Activated T-cell treated with anti-CD3 and anti-CD28 coated beads, Interleukin-2, amount 50 U/mL, for 72 hours (primary cell): Measurements from ENCODE around the gene SYNRG. TPM values are rescaled to one million over a fixed set of nuclear protein-coding genes. Genes with fewer than 3 reads are reported as not detected.
"Not testable (repeated sequence)": the region's sequence is repeated elsewhere in the genome, so short reads cannot be mapped to it uniquely, and the experiment has no call there.

Experiments
- ATAC-seq, 2 donors: fragments of 150-1000 bp; cut with Tn5 transposase; replicated peaks in 1 of 2; 2 replicates each; pipeline ENCODE4 v1.10.0; 2021; ENCODE audit warnings: moderate library complexity in 2 of 2, mild to moderate bottlenecking in 1 of 2
- DNase-seq, 2 donors: peaks; one replicate each; pipeline ENCODE4 v3.0.0; 2021 to 2022; ENCODE audit warnings: mixed read lengths in 1 of 2
- H3K27ac Mint-ChIP-seq: one replicate; pipeline ENCODE4 v1.8.0; 2022; ENCODE audit warnings: mild to moderate bottlenecking, moderate library complexity, mixed read lengths
- H3K27me3 Mint-ChIP-seq: one replicate; pipeline ENCODE4 v1.8.0; 2022; ENCODE audit warnings: low read depth, mixed read lengths
- H3K36me3 Mint-ChIP-seq, 2 donors: one replicate each; pipeline ENCODE4 v1.8.0; 2022; ENCODE audit warnings: mixed read lengths in 2 of 2, mild to moderate bottlenecking in 1 of 2; ENCODE audit not compliant: insufficient read depth in 2 of 2
- H3K4me1 Mint-ChIP-seq: one replicate; pipeline ENCODE4 v1.8.0; 2022; ENCODE audit warnings: low read depth, mixed read lengths
- H3K4me3 Mint-ChIP-seq, 2 donors: one replicate each; pipeline ENCODE4 v1.8.0; 2022; ENCODE audit warnings: mild to moderate bottlenecking in 2 of 2, mixed read lengths in 2 of 2, moderate library complexity in 2 of 2
- H3K9me3 Mint-ChIP-seq, 2 donors: one replicate each; pipeline ENCODE4 v1.8.0; 2022; ENCODE audit warnings: mixed read lengths in 2 of 2
- total RNA-seq, 2 donors: library from RNA; stranded (reverse); gene quantifications; one replicate each; pipeline ENCODE4 v1.2.3, GENCODE V29; 2022

SYNRG gene
- total RNA-seq, 2 donors from 2014 or later = 63.2 to 69.5 TPM

DNA sequence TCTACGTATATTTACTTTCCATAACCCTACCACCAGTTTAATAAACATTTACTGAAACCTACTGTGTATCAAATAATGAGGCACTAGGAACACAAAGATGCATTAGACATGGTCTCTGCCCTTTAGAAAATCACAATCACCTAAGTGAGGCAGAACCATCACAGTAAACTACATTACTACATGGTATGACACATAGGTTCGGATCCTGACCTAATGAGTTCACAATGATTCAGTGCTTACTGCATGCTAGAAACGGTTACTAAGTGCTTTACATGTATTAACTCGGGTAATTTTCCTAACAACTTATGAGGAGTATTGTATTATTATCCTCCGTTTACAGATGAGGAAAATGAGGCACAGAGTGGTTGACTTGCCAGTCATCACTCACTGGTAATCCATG, 5.2 kb upstream of the SYNRG start:
- no peak overlapping the region for H3K27ac Mint-ChIP-seq

GRCh38 chr17:37610971-37611370, 1.8 kb upstream of the SYNRG start:
- Mint-ChIP-seq H3K4me1 (peaks cover 27% of the 10 kb centered on the region), H3K9me3 (no peaks in the 10 kb centered on the region), H3K36me3 (peaks cover 2 to 3% of the 10 kb centered on the region in 2 donors), H3K27me3 (no peaks in the 10 kb centered on the region), H3K27ac (no peak overlapping the region), H3K4me3 (peak overlapping the region in 1 of 2 donors; percentile 46)
- ATAC-seq = no peak
- DNase-seq = no peak

More for the DNA sequence above, 5.2 kb upstream of the SYNRG start:
- Mint-ChIP-seq H3K4me3 (no peak overlapping the region), H3K27me3 (no peaks in the 10 kb centered on the region), H3K36me3 (peaks cover 2% of the 10 kb centered on the region in 2 donors), H3K4me1 (peaks cover 7% of the 10 kb centered on the region), H3K9me3 (no peaks in the 10 kb centered on the region)
- no peak for ATAC-seq
- DNase-seq = no peak

GRCh38 chr17:37610041-37610420, 813 bp upstream of the SYNRG start:
- DNase-seq, H3K27me3 Mint-ChIP-seq, ATAC-seq, H3K9me3 Mint-ChIP-seq, H3K36me3 Mint-ChIP-seq: not testable (repeated sequence)
- peak overlapping the region; percentile 87 for H3K27ac Mint-ChIP-seq
- H3K4me1 Mint-ChIP-seq = peaks cover 37% of the 10 kb centered on the region
- peak overlapping the region; percentile 80 to 96 for H3K4me3 Mint-ChIP-seq

DNA sequence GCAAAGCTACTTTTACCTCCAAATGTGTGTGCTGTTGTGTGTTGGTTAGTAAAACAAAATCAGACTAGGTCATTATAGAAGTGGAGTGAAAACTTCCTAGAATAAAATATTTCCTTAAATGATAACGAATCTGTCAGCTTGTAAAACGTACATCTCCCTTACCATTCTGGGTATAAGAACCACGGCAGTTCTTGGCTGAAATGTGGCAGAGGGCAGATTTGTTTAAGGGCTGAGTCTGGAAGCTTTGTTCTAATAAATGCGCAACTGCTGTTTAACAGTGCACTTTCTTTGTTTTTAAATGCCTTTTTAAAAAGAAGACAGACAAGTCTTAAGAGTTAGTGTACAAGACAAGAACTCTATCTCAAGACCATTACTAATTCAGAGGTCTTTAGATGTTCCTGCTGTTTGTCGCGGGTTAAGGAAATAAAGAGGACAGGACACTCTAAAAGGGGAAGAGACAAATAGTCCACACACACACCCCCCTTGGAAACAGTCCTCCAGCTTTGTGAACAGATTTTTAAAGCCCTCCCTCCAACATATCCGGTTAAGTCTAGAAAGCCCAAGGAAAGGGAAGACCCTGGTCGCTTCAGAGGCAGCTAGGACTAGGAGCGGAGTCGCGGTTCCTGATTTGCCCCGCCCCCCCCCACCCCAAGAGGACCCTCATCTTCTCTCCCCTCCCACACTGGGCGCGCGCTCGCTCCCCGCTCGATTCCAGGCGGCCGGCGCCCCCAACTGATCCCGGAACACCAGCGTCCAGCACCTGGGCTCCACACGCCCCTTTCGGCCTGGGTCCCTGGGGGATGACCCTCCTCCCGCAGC, 658 bp downstream of the SYNRG start:
- Mint-ChIP-seq H3K4me1 (peaks cover 51% of the 10 kb centered on the region), H3K9me3 (no peaks in the 10 kb centered on the region), H3K27me3 (no peaks in the 10 kb centered on the region), H3K27ac (peak overlapping the region; percentile 97), H3K4me3 (peak overlapping the region; percentile 80 to 96), H3K36me3 (peaks cover 6 to 13% of the 10 kb centered on the region in 2 donors)
- ATAC-seq (peak; percentile 14 to 16), DNase-seq (no peak)

DNA sequence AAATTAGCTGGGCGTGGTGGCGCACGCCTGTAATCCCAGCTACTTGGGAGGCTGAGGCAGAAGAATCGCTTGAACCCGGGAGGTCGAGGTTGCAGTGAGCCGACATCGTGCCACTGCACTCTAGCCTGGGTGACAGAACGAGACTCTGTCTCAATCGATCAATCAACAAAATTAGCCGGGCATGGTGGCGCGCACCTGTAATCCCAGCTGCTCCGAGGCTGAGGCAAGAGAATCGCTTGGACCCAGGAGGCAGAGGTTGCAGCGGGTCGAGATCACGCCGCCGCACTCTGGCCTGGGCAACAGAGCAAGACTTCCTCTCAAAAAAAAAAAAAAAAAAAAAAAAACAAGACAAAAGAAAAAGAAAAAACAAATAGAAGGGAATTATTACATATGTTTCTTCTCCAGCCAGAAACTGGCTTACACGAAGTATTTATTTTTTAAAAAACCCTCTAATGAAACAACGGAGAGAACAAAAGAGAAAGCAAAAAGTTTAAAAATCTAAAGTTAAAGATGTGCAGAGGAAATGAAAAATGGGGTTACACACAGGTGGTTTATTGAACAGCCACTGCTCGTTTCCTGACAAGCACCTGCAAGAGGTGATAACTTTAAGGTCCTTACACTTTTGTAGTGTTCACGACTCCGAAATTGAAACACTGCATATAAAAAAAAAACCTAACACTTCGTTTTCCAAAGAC, 1.4 kb downstream of the SYNRG start:
- Mint-ChIP-seq H3K4me3 (peak overlapping the region; percentile 80 to 96), H3K4me1 (peaks cover 59% of the 10 kb centered on the region)
- DNase-seq = peak; percentile 28 to 33

GRCh38 chr17:37605813-37606505, 3.3 kb downstream of the SYNRG start:
- ATAC-seq (peak; percentile 31 to 46), DNase-seq (peak; percentile 56 to 64)
- no peaks in the 10 kb centered on the region for H3K27me3 Mint-ChIP-seq
- peak overlapping the region; percentile 80 to 96 for H3K4me3 Mint-ChIP-seq
- no peaks in the 10 kb centered on the region for H3K9me3 Mint-ChIP-seq
- H3K27ac Mint-ChIP-seq = peak overlapping the region; percentile 97
- H3K4me1 Mint-ChIP-seq = peaks cover 66% of the 10 kb centered on the region
- peaks cover 6 to 15% of the 10 kb centered on the region in 2 donors for H3K36me3 Mint-ChIP-seq

More for the DNA sequence above, 1.4 kb downstream of the SYNRG start:
- Mint-ChIP-seq H3K36me3 (peaks cover 6 to 15% of the 10 kb centered on the region in 2 donors), H3K27ac (peak overlapping the region; percentile 97), H3K9me3 (no peaks in the 10 kb centered on the region), H3K27me3 (no peaks in the 10 kb centered on the region)
- ATAC-seq = no peak

GRCh38 chr17:37605081-37605480, 4.1 kb downstream of the SYNRG start:
- peaks cover 71% of the 10 kb centered on the region for H3K4me1 Mint-ChIP-seq
- peak overlapping the region; percentile 97 for H3K27ac Mint-ChIP-seq
- DNase-seq (no peak), ATAC-seq (no peak)
- peaks cover 7 to 17% of the 10 kb centered on the region in 2 donors for H3K36me3 Mint-ChIP-seq
- no peaks in the 10 kb centered on the region for H3K27me3 Mint-ChIP-seq
- H3K9me3 Mint-ChIP-seq = no peaks in the 10 kb centered on the region
- peak overlapping the region; percentile 80 to 96 for H3K4me3 Mint-ChIP-seq

DNA sequence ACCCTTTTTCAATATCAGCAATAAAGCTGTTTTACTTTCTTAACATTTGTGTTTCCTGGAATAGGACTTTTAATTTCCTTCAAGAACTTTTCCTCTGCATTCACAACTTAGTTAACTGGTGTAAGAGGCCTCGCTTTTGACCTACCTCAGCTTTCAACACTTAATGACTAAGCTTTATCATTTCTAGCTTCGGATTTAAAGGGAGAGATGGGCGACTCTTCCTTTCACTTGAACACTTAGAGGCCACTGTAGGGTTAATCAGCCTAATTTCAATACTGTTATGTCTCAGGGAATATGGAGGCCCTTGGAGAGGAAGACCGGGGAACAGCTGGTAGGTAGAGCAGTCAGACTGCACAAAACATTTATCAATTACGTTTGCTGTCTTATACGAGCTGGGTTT, 4.7 kb downstream of the SYNRG start:
- H3K27me3 Mint-ChIP-seq = no peaks in the 10 kb centered on the region
- H3K4me1 Mint-ChIP-seq = peaks cover 66% of the 10 kb centered on the region
- peak overlapping the region; percentile 80 to 96 for H3K4me3 Mint-ChIP-seq
- peak in 1 of 2 donors; percentile 17 for DNase-seq
- peak in 1 of 2 donors; percentile 13 for ATAC-seq
- H3K27ac Mint-ChIP-seq = peak overlapping the region; percentile 97
- peaks cover 7 to 17% of the 10 kb centered on the region in 2 donors for H3K36me3 Mint-ChIP-seq
- no peaks in the 10 kb centered on the region for H3K9me3 Mint-ChIP-seq

DNA sequence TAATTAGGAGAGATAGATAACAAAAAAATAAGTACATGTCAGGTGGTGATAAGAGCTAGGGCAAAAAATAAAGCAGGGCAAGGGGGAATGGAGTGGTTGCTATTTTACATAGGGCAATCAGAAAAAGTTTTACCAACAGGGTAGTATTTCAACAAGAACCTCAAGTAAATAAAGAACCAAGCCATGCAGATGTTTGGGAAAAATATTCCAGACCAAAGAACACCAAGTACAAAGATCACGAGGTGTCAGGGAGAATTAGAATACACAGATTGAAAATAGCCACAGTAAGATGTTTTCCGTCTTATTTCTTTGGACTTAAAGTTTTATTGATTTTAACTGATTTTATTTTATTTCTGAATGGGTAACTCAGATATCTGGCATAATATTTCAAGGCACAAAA, 11.1 kb downstream of the SYNRG start:
- Mint-ChIP-seq H3K27ac (no peak overlapping the region), H3K27me3 (no peaks in the 10 kb centered on the region)

DNA sequence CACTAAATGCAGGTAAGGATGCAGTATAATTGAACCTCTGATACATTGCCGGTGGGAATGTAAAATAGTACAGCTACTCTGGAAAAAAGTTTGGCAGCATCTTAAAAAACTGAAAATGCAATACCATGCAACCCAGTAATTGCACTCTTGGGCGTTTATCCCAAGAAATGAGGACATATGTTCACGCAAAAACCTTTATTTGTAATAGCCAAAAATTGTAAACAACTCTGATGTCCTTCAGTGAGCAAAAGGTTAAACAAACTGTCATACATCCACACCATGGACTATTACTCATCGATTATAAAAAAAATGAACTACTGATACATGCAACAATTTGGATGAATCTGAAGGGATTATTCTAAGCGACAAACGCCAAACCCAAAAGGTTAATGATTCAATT, 16.9 kb downstream of the SYNRG start:
- Mint-ChIP-seq H3K9me3 (no peaks in the 10 kb centered on the region), H3K4me3 (no peak overlapping the region), H3K4me1 (peaks cover 42% of the 10 kb centered on the region), H3K36me3 (peaks cover 6 to 28% of the 10 kb centered on the region in 2 donors), H3K27me3 (no peaks in the 10 kb centered on the region), H3K27ac (no peak overlapping the region)
- no peak for DNase-seq
- ATAC-seq = no peak

More for the DNA sequence above, 11.1 kb downstream of the SYNRG start:
- peaks cover 36% of the 10 kb centered on the region for H3K4me1 Mint-ChIP-seq
- ATAC-seq (no peak), DNase-seq (no peak)
- peaks cover 4 to 21% of the 10 kb centered on the region in 2 donors for H3K36me3 Mint-ChIP-seq
- no peaks in the 10 kb centered on the region for H3K9me3 Mint-ChIP-seq
- no peak overlapping the region for H3K4me3 Mint-ChIP-seq

- no peaks in the 10 kb centered on the region for H3K27me3 Mint-ChIP-seq
- H3K27ac Mint-ChIP-seq = no peak overlapping the region
- H3K4me1 Mint-ChIP-seq = peaks cover 18% of the 10 kb centered on the region
- DNase-seq (no peak), ATAC-seq (no peak)
- H3K4me3 Mint-ChIP-seq = no peak overlapping the region
- H3K9me3 Mint-ChIP-seq = no peaks in the 10 kb centered on the region
- H3K36me3 Mint-ChIP-seq = peaks cover 12 to 26% of the 10 kb centered on the region in 2 donors
Measured at GRCh38 chr17:37585066-37585465, 24.2 kb downstream of the SYNRG start.

- ATAC-seq (no peak), DNase-seq (no peak)
- Mint-ChIP-seq H3K27ac (no peak overlapping the region), H3K27me3 (no peaks in the 10 kb centered on the region), H3K4me3 (no peak overlapping the region), H3K9me3 (peaks cover 0 to 6% of the 10 kb centered on the region in 2 donors), H3K36me3 (peaks cover 13 to 19% of the 10 kb centered on the region in 2 donors), H3K4me1 (no peaks in the 10 kb centered on the region)
Measured at GRCh38 chr17:37576281-37576680, 32.9 kb downstream of the SYNRG start.

DNA sequence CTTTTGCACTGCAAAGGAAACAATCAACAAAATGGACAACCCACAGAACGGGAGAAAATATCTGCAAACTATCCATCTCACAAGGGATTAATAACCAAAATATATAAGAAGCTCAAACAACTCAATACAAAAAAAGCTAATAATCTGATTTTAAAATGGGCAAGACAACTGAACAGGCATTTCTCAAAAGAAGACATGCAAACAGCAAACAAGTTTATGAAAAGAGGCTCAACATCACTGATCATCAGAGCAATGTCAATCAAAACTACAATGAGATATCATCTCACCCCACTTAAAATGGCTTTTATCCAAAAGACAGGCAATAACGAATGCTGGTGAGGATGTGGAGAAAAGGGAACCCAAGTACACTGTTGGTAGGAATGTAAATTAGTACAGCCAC, 34.8 kb downstream of the SYNRG start:
- peak overlapping the region; percentile 54 for H3K27ac Mint-ChIP-seq
- peaks cover 12 to 18% of the 10 kb centered on the region in 2 donors for H3K36me3 Mint-ChIP-seq
- no peak for DNase-seq
- no peak overlapping the region for H3K4me3 Mint-ChIP-seq
- no peaks in the 10 kb centered on the region for H3K27me3 Mint-ChIP-seq
- no peaks in the 10 kb centered on the region for H3K4me1 Mint-ChIP-seq
- ATAC-seq = no peak
- H3K9me3 Mint-ChIP-seq = peaks cover 0 to 6% of the 10 kb centered on the region in 2 donors
